Fibroblast of peridontal ligament (primary cell): ENCODE measurements around the gene HASPIN.
"Not testable (repeated sequence)": the region's sequence is repeated elsewhere in the genome, so short reads cannot be mapped to it uniquely, and the experiment has no call there.

Experiments used
- DNase-seq: peaks from one replicate; pipeline ENCODE4 v3.0.0-alpha.2; 2010; ENCODE audit errors: extremely low read depth

Gene HASPIN

GRCh38 chr17:3695723-3696411 is 27.8 kb upstream of the HASPIN start, which contains the start of gene P2RX5:
Gene P2RX5, minus strand, starts transcription at chr17:3696155. Its CDS starts 150 bp downstream, at chr17:3696005.
- no peak for DNase-seq

GRCh38 chr17:3697103-3697476 is 26.6 kb upstream of the HASPIN start:
- DNase-seq = no peak

- DNase-seq = no peak
Measured at GRCh38 chr17:3698139-3698538, 25.6 kb upstream of the HASPIN start.

- no peak for DNase-seq
Measured at GRCh38 chr17:3699951-3700350, 23.8 kb upstream of the HASPIN start.

- not testable (repeated sequence) for DNase-seq
Measured at GRCh38 chr17:3702041-3702539, 21.6 kb upstream of the HASPIN start.

- no peak for DNase-seq
Measured at GRCh38 chr17:3704931-3705717, 18.6 kb upstream of the HASPIN start.

GRCh38 chr17:3705718-3705984 is 18.1 kb upstream of the HASPIN start:
- not testable (repeated sequence) for DNase-seq

- no peak for DNase-seq
Measured at GRCh38 chr17:3708366-3708765, 15.3 kb upstream of the HASPIN start.

- no peak for DNase-seq
Measured at GRCh38 chr17:3710951-3711383, 12.7 kb upstream of the HASPIN start.

GRCh38 chr17:3712811-3713463 is 10.8 kb upstream of the HASPIN start:
- no peak for DNase-seq

GRCh38 chr17:3715296-3715695 is 8.4 kb upstream of the HASPIN start:
- no peak for DNase-seq

- DNase-seq = no peak
Measured at GRCh38 chr17:3718201-3718600, 5.5 kb upstream of the HASPIN start.

- DNase-seq = no peak
Measured at GRCh38 chr17:3719265-3719664, 4.4 kb upstream of the HASPIN start.

- DNase-seq = peak; percentile 71
Measured at GRCh38 chr17:3722716-3723115, 987 bp upstream of the HASPIN start.

GRCh38 chr17:3723188-3723555 is 531 bp upstream of the HASPIN start:
- DNase-seq = no peak

- no peak for DNase-seq
Measured at GRCh38 chr17:3724378-3725077, 825 bp downstream of the HASPIN start.

GRCh38 chr17:3727041-3727440 is 3.3 kb downstream of the HASPIN start:
- no peak for DNase-seq

GRCh38 chr17:3728099-3728498 is 4.4 kb downstream of the HASPIN start:
- not testable (repeated sequence) for DNase-seq

GRCh38 chr17:3729881-3730280 is 6.2 kb downstream of the HASPIN start:
- DNase-seq = no peak

GRCh38 chr17:3730881-3731429 is 7.3 kb downstream of the HASPIN start:
- DNase-seq = peak; percentile 32

- no peak for DNase-seq
Measured at GRCh38 chr17:3732210-3732621, 8.5 kb downstream of the HASPIN start.

GRCh38 chr17:3734911-3735276 is 11.2 kb downstream of the HASPIN start:
- not testable (repeated sequence) for DNase-seq
